Measurements from ENCODE around the gene KRTAP9-3. TPM values are rescaled to one million over a fixed set of nuclear protein-coding genes. Genes with fewer than 3 reads are reported as not detected.

Gene KRTAP9-3
- total and polyA plus RNA-seq, 10 of the 15 experiments (the other 5 are each of a cell fraction or from before 2014, with no cell fraction given), result not detected

DNA sequence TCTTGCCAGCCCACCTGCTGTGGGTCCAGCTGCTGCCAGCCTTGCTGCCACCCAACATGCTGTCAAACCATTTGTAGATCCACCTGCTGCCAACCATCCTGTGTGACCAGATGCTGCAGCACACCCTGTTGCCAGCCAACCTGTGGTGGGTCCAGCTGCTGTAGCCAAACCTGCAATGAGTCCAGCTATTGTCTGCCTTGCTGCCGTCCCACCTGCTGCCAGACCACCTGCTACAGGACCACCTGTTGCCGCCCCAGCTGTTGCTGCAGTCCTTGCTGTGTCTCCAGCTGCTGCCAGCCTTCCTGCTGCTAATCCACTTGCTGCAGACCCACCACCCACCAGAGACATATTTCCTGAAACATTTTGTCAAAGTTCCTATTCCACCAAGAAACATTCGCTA lies 41.9 kb upstream of the KRTAP9-3 start:
- H2AFZ ChIP-seq (ENCODE audit: control insufficient read depth, low read depth, low read length), result no peak overlapping the region
- H4K20me1 ChIP-seq (ENCODE audit: control insufficient read depth, insufficient read depth), result no peaks in the 10 kb centered on the region
- in situ Hi-C loops (cut with MboI) (no loop called here), intact Hi-C loops (cut with micrococcal nuclease; ENCODE audit: unreplicated experiment) (no loop called here)
- no TSS peak for BruUV-seq (replicated peaks)
- DNase-seq (ENCODE audit: low read depth, low spot score) (no peak), FAIRE-seq (no peak), ATAC-seq (no peak)
- no peak overlapping the region for H3K4me2 ChIP-seq (ENCODE audit: control insufficient read depth, insufficient read depth)
- H3K9ac ChIP-seq (ENCODE audit: control insufficient read depth, insufficient read depth, low read length), result no peak overlapping the region
- H3K36me3 ChIP-seq (ENCODE audit: control insufficient read depth in 2 of 2, insufficient read depth in 2 of 2, low read length in 1 of 2), result no peaks in the 10 kb centered on the region
- 24% methylated on average over 3 of the region's 3 CpGs for WGBS (ENCODE audit: insufficient coverage, insufficient replicate concordance, low lambda C conversion rate, missing lambda C conversion rate)
- ChIA-PET RAD21 (ENCODE audit: unreplicated experiment) (no interaction called here), SMC1A (ENCODE audit: uncharacterized antibody, unreplicated experiment) (interaction anchor here (1.2 kb wide), 1 partner anchor 39 kb away, joined by 3 read pairs; no protein-coding TSS in a partner anchor), POLR2A (no interaction called here), CTCF (no interaction called here)
- H3K27me3 ChIP-seq (replicated peaks in 1 of 2; ENCODE audit: control insufficient read depth in 2 of 2, insufficient read depth in 2 of 2, low read length in 1 of 2), result no peaks in the 10 kb centered on the region
- H3K4me1 ChIP-seq (ENCODE audit: control insufficient read depth, insufficient read depth, low read length), result no peaks in the 10 kb centered on the region
- no peaks in the 10 kb centered on the region for H3K9me3 ChIP-seq (replicated peaks; ENCODE audit: control insufficient read depth, insufficient read depth, low read length)
- H3K79me2 ChIP-seq (ENCODE audit: control insufficient read depth, insufficient read depth, low read length), result no peaks in the 10 kb centered on the region
- no peak overlapping the region for H3K4me3 ChIP-seq
- H3K27ac ChIP-seq (ENCODE audit: control insufficient read depth, insufficient read depth), result no peak overlapping the region
- no peak for TF ChIP-seq NFIC (IDR thresholded peaks at IDR 0.05; ENCODE audit: low read depth, low read length)

GRCh38 chr17:41196068-41196467 lies 36.2 kb upstream of the KRTAP9-3 start:
- Histone ChIP-seq H3K9ac (ENCODE audit: control insufficient read depth, insufficient read depth, low read length) (no peak overlapping the region), H3K27me3 (replicated peaks in 1 of 2; ENCODE audit: control insufficient read depth in 2 of 2, insufficient read depth in 2 of 2, low read length in 1 of 2) (no peaks in the 10 kb centered on the region), H3K4me3 (no peak overlapping the region), H3K4me2 (ENCODE audit: control insufficient read depth, insufficient read depth) (no peak overlapping the region), H2AFZ (ENCODE audit: control insufficient read depth, low read depth, low read length) (no peak overlapping the region), H4K20me1 (ENCODE audit: control insufficient read depth, insufficient read depth) (no peaks in the 10 kb centered on the region), H3K27ac (ENCODE audit: control insufficient read depth, insufficient read depth) (no peak overlapping the region), H3K79me2 (ENCODE audit: control insufficient read depth, insufficient read depth, low read length) (no peaks in the 10 kb centered on the region), H3K4me1 (ENCODE audit: control insufficient read depth, insufficient read depth, low read length) (no peaks in the 10 kb centered on the region), H3K36me3 (ENCODE audit: control insufficient read depth in 2 of 2, insufficient read depth in 2 of 2, low read length in 1 of 2) (no peaks in the 10 kb centered on the region), H3K9me3 (replicated peaks; ENCODE audit: control insufficient read depth, insufficient read depth, low read length) (no peaks in the 10 kb centered on the region)
- BruUV-seq (replicated peaks), result no TSS peak
- in situ Hi-C loops (cut with MboI) (no loop called here), intact Hi-C loops (cut with micrococcal nuclease; ENCODE audit: unreplicated experiment) (no loop called here)
- ChIA-PET RAD21 (ENCODE audit: unreplicated experiment) (no interaction called here), CTCF (no interaction called here), POLR2A (no interaction called here), SMC1A (ENCODE audit: uncharacterized antibody, unreplicated experiment) (no interaction called here)
- TF ChIP-seq ZNF384 (IDR thresholded peaks at IDR 0.05; ENCODE audit: borderline replicate concordance, low read depth, low read length) (no peak), KAT2A (conservative IDR thresholded peaks at IDR 0.05; ENCODE audit: control insufficient read depth, low read depth, low read length) (no peak), ATF2 (IDR thresholded peaks at IDR 0.05; ENCODE audit: low read length) (no peak)
- FAIRE-seq (peak; percentile 76), ATAC-seq (peak; percentile 54), DNase-seq (ENCODE audit: low read depth, low spot score) (no peak)
- 5% methylated on average over 1 of the region's 1 CpG for WGBS (ENCODE audit: insufficient coverage, insufficient replicate concordance, low lambda C conversion rate, missing lambda C conversion rate)
